HUES48 (cell line): ENCODE measurements around the gene GOLGA8J.
"Not testable (repeated sequence)": the region's sequence is repeated elsewhere in the genome, so short reads cannot be mapped to it uniquely, and the experiment has no call there.

ENCODE experiments used
- H3K27ac ChIP-seq: one replicate; pipeline ENCODE4 v1.7.0; 2013; ENCODE audit warnings: low read depth, low read length, inconsistent platforms
- H3K27me3 ChIP-seq: 2 replicates; pipeline ENCODE4 v1.6.1; 2013; ENCODE audit warnings: mild to moderate bottlenecking, low read length; ENCODE audit not compliant: control insufficient read depth, insufficient read depth
- H3K36me3 ChIP-seq: 2 replicates; pipeline ENCODE4 v1.6.1; 2013; ENCODE audit warnings: low read length; ENCODE audit not compliant: control insufficient read depth, insufficient read depth
- H3K4me1 ChIP-seq: 2 replicates; pipeline ENCODE4 v1.6.1; 2013; ENCODE audit warnings: mild to moderate bottlenecking, low read length; ENCODE audit not compliant: control insufficient read depth, insufficient read depth
- H3K4me3 ChIP-seq: 2 replicates; pipeline ENCODE4 v1.5.1; 2013; ENCODE audit warnings: mild to moderate bottlenecking, low read depth, low read length
- H3K9ac ChIP-seq: 2 replicates; pipeline ENCODE4 v1.6.1; 2013; ENCODE audit warnings: mild to moderate bottlenecking, low read depth, low read length, moderate library complexity
- H3K9me3 ChIP-seq: 2 replicates; pipeline ENCODE4 v1.6.1; 2013; ENCODE audit warnings: low read length; ENCODE audit not compliant: control insufficient read depth, insufficient read depth

Gene GOLGA8J

GRCh38 chr15:30045248-30046041 is 37.3 kb upstream of the GOLGA8J start:
- H3K4me3 ChIP-seq, H3K36me3 ChIP-seq, H3K27me3 ChIP-seq, H3K27ac ChIP-seq, H3K4me1 ChIP-seq, H3K9me3 ChIP-seq, H3K9ac ChIP-seq: not testable (repeated sequence)

DNA sequence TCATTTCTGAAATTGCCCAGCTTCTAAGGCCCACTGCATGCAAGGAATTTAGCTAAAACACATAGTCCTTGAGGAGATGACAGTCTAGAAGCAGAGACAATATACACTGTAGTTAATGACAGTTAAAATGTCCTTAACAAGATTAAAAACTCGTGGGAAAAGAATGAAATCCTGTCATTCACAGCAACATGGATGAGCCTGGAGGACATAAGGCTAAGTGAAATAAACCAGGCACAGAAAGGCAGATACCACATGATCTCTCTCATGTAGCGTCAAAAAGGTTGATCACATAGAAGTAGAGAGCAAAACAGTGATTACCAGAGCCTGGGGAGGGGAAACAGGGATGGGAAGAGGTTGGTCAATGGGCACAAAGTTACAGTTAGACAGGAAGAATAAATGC is 36.3 kb upstream of the GOLGA8J start:
- H3K36me3 ChIP-seq = no peaks in the 10 kb centered on the region
- no peak overlapping the region for H3K27ac ChIP-seq

DNA sequence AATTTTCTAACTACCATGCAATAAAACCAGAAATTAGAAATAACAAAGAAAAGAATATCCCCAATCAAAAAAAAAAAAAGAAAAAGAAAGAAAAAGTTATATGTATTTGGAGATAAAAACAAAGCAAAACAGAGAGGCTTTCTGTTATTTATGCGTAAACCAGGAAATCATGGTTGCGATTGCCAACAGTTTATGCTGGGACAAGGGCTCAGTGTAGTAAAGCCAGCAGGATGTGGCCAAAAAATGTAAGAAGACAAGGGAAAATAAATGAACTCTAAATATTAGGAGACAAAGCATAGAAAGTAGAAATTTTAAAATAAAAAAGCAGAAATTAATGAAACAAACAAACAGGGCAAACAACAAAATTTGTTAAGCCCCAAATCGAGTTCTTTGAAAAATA is 27.2 kb upstream of the GOLGA8J start:
- no peak overlapping the region for H3K27ac ChIP-seq
- H3K9me3 ChIP-seq = no peaks in the 10 kb centered on the region
- H3K9ac ChIP-seq = no peak overlapping the region
- H3K4me1 ChIP-seq = no peaks in the 10 kb centered on the region
- no peaks in the 10 kb centered on the region for H3K27me3 ChIP-seq
- no peaks in the 10 kb centered on the region for H3K36me3 ChIP-seq
- H3K4me3 ChIP-seq = no peak overlapping the region

More for the DNA sequence above, 36.3 kb upstream of the GOLGA8J start:
- Histone ChIP-seq H3K4me3 (no peak overlapping the region), H3K9ac (no peak overlapping the region), H3K9me3 (no peaks in the 10 kb centered on the region), H3K4me1 (no peaks in the 10 kb centered on the region; the same call in 1 of the 2 replicates), H3K27me3 (no peaks in the 10 kb centered on the region)

DNA sequence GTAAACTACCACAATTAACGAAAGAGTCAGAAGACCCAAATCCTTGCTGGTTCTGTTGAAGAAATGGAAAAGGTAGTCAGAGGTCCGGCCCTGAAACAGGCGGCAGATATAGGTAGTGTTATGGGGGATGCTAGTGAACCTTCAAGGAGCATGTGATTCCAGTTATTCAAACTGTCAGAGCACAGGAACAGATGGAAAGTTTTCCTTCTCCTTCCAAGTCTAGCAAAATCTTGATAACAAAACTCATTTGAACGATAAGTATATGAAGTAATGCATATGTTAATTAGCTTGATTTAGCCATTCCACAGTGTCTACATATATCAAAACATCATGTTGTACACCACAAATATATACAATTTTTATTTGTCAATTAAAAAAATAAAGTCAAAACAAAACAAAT is 26.6 kb upstream of the GOLGA8J start:
- Histone ChIP-seq H3K4me1 (no peaks in the 10 kb centered on the region), H3K27me3 (no peaks in the 10 kb centered on the region), H3K27ac (no peak overlapping the region), H3K9me3 (no peaks in the 10 kb centered on the region), H3K4me3 (no peak overlapping the region), H3K9ac (no peak overlapping the region), H3K36me3 (no peaks in the 10 kb centered on the region)

GRCh38 chr15:30059771-30060170 is 23.0 kb upstream of the GOLGA8J start:
- Histone ChIP-seq H3K9me3 (no peaks in the 10 kb centered on the region), H3K4me1 (no peaks in the 10 kb centered on the region), H3K27ac (no peak overlapping the region), H3K36me3 (no peaks in the 10 kb centered on the region), H3K27me3 (no peaks in the 10 kb centered on the region), H3K4me3 (no peak overlapping the region), H3K9ac (no peak overlapping the region)

DNA sequence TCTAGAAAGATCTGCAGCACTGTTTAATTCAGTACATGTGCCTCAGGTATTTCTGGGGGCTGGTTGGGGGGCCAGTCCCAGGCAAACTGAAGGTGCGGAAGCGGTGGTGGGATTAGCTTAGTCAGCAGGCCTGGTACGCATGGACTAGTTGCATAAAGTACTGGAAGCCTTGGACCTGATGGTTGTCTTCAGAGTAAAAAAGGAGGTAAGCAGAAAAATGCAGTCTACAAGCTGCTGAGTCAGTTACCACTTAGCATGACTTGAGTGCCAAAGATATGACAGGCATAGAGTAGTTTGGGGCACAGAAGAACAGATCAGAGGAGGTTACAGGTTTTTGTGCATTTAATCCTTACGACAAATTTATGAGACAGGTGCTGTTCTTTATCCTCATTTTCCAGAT is 19.9 kb upstream of the GOLGA8J start:
- H3K27me3 ChIP-seq = no peaks in the 10 kb centered on the region
- no peak overlapping the region for H3K4me3 ChIP-seq
- H3K27ac ChIP-seq = no peak overlapping the region
- H3K4me1 ChIP-seq = no peaks in the 10 kb centered on the region
- no peak overlapping the region for H3K9ac ChIP-seq
- H3K9me3 ChIP-seq = no peaks in the 10 kb centered on the region
- H3K36me3 ChIP-seq = no peaks in the 10 kb centered on the region

DNA sequence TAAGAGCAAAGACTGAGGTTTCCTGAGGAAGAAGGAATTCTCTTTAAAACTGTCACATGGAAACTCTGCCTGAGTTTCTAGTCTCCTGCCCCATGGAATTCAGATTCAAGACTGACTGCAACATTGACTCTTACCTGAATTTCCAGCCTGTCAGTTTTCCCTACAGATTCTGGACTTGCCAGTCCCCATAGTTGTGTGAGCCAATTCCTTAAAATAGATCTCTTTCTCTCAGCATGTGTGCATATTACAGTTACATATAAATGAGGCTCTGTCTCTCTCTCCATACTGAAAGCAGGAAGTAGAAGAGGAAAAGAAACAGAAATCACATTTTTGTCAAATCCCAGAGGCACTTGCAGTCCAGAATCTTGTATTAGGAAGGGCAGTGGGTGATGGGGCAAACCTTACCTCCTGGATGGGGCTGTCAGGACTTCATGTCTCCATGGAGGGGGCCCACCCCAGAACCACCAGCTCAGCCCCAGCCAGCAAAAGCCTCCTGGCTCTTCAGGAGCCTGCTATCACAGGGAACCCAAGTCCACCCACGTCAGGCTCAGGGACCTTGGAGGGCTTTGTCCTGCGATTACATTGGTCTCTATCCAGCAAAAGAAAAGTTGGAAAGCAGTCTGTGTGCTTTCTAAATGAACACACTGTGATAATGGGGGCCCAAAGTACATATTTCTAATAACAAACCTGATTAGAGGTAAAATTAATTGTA is 18.8 kb upstream of the GOLGA8J start:
- Histone ChIP-seq H3K9me3 (no peaks in the 10 kb centered on the region), H3K27ac (no peak overlapping the region), H3K4me3 (no peak overlapping the region), H3K27me3 (no peaks in the 10 kb centered on the region), H3K36me3 (no peaks in the 10 kb centered on the region), H3K4me1 (no peaks in the 10 kb centered on the region), H3K9ac (no peak overlapping the region)

DNA sequence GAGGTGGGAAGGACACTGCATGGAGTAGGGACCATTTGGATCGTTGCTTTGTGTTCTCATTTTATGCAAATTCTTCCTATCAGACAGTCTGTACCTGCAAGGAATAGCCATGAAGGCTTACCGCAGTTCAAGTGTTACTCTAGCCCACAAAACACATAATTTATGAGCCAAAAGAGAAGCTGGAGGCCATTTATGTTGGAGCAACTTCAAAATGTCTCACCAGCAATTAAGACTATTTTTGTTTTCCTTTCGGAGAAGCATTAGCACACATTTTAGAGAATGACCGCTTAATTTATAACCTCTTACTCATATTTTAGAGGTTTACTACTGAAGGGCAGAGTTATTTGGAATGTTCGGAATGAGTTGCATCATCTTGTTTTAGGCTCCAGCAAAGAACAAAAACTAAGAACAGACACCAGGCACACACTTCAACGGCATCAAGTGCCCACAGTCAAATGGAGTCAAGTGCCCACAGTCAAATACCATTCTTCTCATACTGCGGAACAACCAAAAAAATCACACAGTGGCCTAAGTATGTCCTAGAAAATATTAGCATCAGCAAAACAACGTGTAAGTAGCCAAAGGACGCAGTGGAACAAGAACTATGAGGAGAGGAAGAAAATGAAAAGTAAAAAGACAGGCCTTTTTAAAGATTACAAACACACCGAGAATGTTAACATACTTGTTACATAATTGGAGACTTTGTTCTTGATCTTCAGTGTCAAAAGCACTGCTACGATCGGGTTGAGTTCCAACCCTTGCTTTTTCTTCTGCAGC is 17.5 kb upstream of the GOLGA8J start:
- Histone ChIP-seq H3K4me1 (no peaks in the 10 kb centered on the region), H3K27ac (no peak overlapping the region), H3K36me3 (no peaks in the 10 kb centered on the region), H3K9ac (no peak overlapping the region), H3K27me3 (no peaks in the 10 kb centered on the region), H3K4me3 (no peak overlapping the region), H3K9me3 (no peaks in the 10 kb centered on the region)

DNA sequence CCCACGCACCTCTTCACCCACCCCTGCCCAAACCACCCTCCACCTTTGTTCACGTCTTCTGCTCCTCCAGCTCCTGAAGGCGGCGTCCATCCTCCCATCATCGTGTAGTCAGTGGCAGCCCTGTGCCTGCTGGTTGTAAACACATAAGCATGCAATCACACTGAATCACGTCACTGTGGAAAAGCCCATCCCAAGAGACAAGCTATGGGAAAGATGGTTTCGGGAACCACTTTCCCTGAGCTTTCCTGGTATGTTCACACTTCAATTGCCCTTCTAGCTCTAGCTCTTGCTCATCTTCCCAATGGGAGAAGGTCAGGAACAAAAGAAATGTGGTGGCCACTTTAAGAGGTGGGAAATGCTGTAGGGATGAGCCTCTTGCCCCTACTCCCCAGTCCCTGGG is 14.4 kb upstream of the GOLGA8J start:
- Histone ChIP-seq H3K27ac (no peak overlapping the region), H3K9me3 (no peaks in the 10 kb centered on the region), H3K4me3 (no peak overlapping the region), H3K36me3 (no peaks in the 10 kb centered on the region), H3K4me1 (no peaks in the 10 kb centered on the region), H3K9ac (no peak overlapping the region), H3K27me3 (no peaks in the 10 kb centered on the region)

DNA sequence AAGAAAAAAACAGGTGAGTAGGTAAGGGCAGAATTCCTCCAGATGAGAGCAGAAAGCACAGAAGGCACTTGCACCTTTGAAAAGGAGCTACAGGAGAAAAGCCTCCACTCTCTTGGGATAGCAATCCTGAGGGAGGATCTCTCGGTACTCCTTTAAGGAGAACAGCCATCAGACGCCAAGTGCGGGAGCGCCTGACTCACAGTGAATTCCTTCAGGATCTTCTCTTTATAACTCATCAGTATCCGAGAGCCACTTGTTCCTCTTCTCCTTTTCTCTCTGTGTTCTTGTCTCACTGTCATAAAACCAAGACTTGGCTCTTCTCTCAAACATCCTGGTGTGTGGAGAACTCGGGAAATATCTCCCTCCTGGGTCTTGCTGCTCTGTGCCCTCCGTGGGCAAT is 10.1 kb upstream of the GOLGA8J start:
- Histone ChIP-seq H3K27me3 (no peaks in the 10 kb centered on the region), H3K27ac (no peak overlapping the region), H3K4me1 (peaks cover 4% of the 10 kb centered on the region; the same call in 1 of the 2 replicates), H3K9ac (no peak overlapping the region), H3K4me3 (no peak overlapping the region), H3K9me3 (no peaks in the 10 kb centered on the region), H3K36me3 (no peaks in the 10 kb centered on the region)

DNA sequence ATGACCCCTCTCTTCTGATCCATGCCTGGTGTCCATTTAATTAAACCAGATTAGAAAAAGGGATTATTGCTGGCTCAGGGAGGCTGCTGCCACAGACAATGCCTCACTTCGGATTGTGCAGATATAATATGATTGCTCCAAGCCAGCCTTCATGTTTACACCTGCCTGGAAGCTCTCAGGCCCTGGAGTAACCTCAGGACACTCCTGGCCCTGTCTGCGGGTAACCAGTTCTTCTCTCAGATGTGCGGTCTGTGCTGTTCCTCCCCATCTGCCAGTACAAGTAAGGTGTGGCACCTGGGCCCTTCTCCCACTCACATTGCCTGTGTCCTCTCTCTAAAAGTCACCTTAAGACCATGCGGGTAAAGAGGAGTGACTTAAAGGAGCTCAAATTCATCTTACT is 8.8 kb upstream of the GOLGA8J start:
- Histone ChIP-seq H3K9me3 (no peaks in the 10 kb centered on the region), H3K36me3 (no peaks in the 10 kb centered on the region), H3K27ac (no peak overlapping the region), H3K4me3 (no peak overlapping the region), H3K4me1 (peaks cover 4% of the 10 kb centered on the region; the same call in 1 of the 2 replicates), H3K27me3 (no peaks in the 10 kb centered on the region), H3K9ac (no peak overlapping the region)
